HEK293 (cell line): Measurements from ENCODE around the gene FAM151A.
A peak's percentile ranks its signal among the peaks of the same experiment; 100 is the strongest.

Source experiments
- CTCF ChIA-PET: fragments of 350-600 bp; formaldehyde crosslinking; extraction: SDS; loops from one replicate; lab custom pipeline; 2021; ENCODE audit warnings: antibody characterized with exemption; lab: Yijun Ruan, JAX
- POLR2A ChIA-PET: fragments of 300-600 bp; formaldehyde crosslinking; extraction: SDS; loops from one replicate; lab custom pipeline; 2020; ENCODE audit warnings: antibody characterized with exemption, inconsistent platforms; lab: Yijun Ruan, JAX
- H3K27ac ChIP-seq: fragments of 200-500 bp; sonication (Bioruptor generic); 2 replicates; pipeline ENCODE4 v1.5.1; 2014; ENCODE audit warnings: low read depth, low read length, control low read depth, inconsistent platforms; ENCODE audit errors: extremely low read depth
- H3K36me3 ChIP-seq, 2 experiments: fragments of 200-500 bp in 1 of 2; sonication (Bioruptor generic) in 1 of 2; 1 replicate in 1 of 2; 2 replicates in 1 of 2; pipeline ENCODE4 v1.5.1; 2014 to 2017; ENCODE audit warnings: inconsistent platforms in 2 of 2, low read length in 2 of 2; ENCODE audit not compliant: control insufficient read depth in 2 of 2, insufficient read depth in 1 of 2
- H3K4me1 ChIP-seq: fragments of 200-500 bp; sonication (Bioruptor generic); 2 replicates; pipeline ENCODE4 v1.5.1; 2014; ENCODE audit warnings: mild to moderate bottlenecking, low read length, inconsistent platforms; ENCODE audit not compliant: control insufficient read depth, insufficient read depth
- H3K4me3 ChIP-seq: 2 replicates; pipeline ENCODE4 v1.5.1; 2011; ENCODE audit warnings: low read depth, mild to moderate bottlenecking, control low read depth, low read length, moderate library complexity
- H3K9me3 ChIP-seq: fragments of 200-500 bp; sonication (Bioruptor generic); 2 replicates; pipeline ENCODE4 v1.5.1; 2014; ENCODE audit warnings: low read depth, low read length, inconsistent platforms; ENCODE audit not compliant: control insufficient read depth, insufficient read depth
- EGR2 ChIP-seq: fragments of 450-650 bp; formaldehyde crosslinking; IDR thresholded peaks from 2 replicates; pipeline ENCODE4 v1.5.1; 2016; ENCODE audit warnings: low read depth, missing biosample characterization, missing genetic modification characterization
- GFI1B ChIP-seq: fragments of 450-650 bp; formaldehyde crosslinking; IDR thresholded peaks from 2 replicates; pipeline ENCODE4 v1.5.1; 2016; ENCODE audit warnings: missing biosample characterization, missing genetic modification characterization
- HIC1 ChIP-seq: fragments of 450-650 bp; formaldehyde crosslinking; IDR thresholded peaks from 2 replicates; pipeline ENCODE4 v1.5.1; 2016; ENCODE audit warnings: missing biosample characterization, missing genetic modification characterization
- KLF8 ChIP-seq: fragments of 450-650 bp; formaldehyde crosslinking; IDR thresholded peaks from 2 replicates; pipeline ENCODE4 v1.5.1; 2016; ENCODE audit warnings: missing biosample characterization, missing genetic modification characterization
- ZBTB11 ChIP-seq: fragments of 450-650 bp; formaldehyde crosslinking; conservative IDR thresholded peaks from 2 replicates; pipeline ENCODE4 v1.5.1; 2016; ENCODE audit warnings: low read depth, missing biosample characterization, missing genetic modification characterization
- ZBTB26 ChIP-seq: fragments of 450-650 bp; formaldehyde crosslinking; optimal IDR thresholded peaks from 2 replicates; pipeline ENCODE3; 2016; ENCODE audit warnings: missing biosample characterization, mild to moderate bottlenecking, missing genetic modification characterization
- ZNF221 ChIP-seq: fragments of 450-650 bp; formaldehyde crosslinking; IDR thresholded peaks from 2 replicates; pipeline ENCODE4 v1.5.1; 2017; ENCODE audit warnings: missing biosample characterization, missing genetic modification characterization, borderline replicate concordance
- ZNF366 ChIP-seq: fragments of 450-650 bp; formaldehyde crosslinking; conservative IDR thresholded peaks from 2 replicates; pipeline ENCODE4 v1.5.1; 2016; ENCODE audit warnings: missing biosample characterization, missing genetic modification characterization
- ZNF37A ChIP-seq: fragments of 450-650 bp; IDR thresholded peaks from 2 replicates; pipeline ENCODE4 v1.5.1; 2018; ENCODE audit warnings: missing biosample characterization, missing genetic modification characterization
- ZNF560 ChIP-seq: fragments of 450-650 bp; formaldehyde crosslinking; IDR thresholded peaks from 2 replicates; pipeline ENCODE4 v1.5.1; 2017; ENCODE audit warnings: missing biosample characterization, missing genetic modification characterization, borderline replicate concordance
- ZNF654 ChIP-seq: fragments of 450-650 bp; formaldehyde crosslinking; IDR thresholded peaks from 2 replicates; pipeline ENCODE4 v1.5.1; 2016; ENCODE audit warnings: low read depth, missing biosample characterization, missing genetic modification characterization
- ZNF704 ChIP-seq: fragments of 450-650 bp; formaldehyde crosslinking; IDR thresholded peaks from 2 replicates; pipeline ENCODE4 v1.5.1; 2016; ENCODE audit warnings: missing biosample characterization, missing genetic modification characterization
- ZNF791 ChIP-seq: fragments of 450-650 bp; formaldehyde crosslinking; IDR thresholded peaks from 2 replicates; pipeline ENCODE4 v1.5.1; 2016; ENCODE audit warnings: missing biosample characterization, missing genetic modification characterization
- TF ChIP-seq, protein P1 (sequence below): fragments of 450-650 bp; formaldehyde crosslinking; IDR thresholded peaks from 2 replicates; pipeline ENCODE4 v1.5.1; 2017; ENCODE audit warnings: missing biosample characterization, missing genetic modification characterization

FAM151A gene

DNA sequence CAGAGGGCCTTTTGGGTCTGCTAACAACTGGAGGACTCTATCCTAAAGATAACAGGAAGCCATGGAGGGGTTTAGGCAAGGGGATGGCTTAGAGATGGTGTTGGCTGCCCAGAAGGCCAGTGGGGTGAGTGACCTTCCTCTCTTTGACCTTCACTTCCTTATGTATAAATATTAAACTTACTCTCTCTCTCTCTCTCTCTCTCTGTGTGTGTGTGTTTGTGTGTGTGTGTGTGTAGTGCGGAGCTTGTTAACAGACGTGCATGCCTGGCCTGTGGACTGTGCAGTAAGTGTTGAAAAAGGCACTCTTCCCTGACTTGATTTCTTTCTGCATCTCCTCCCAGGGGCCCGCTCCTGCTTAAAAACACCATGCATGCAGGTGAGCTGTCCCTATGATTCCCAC lies 28.3 kb upstream of the FAM151A start:
- no peaks in the 10 kb centered on the region for H3K36me3 ChIP-seq
- no peak overlapping the region for H3K27ac ChIP-seq
- CTCF ChIA-PET: interaction anchor here (0.7 kb wide), 1 partner anchor 120 kb away, joined by 3 read pairs; no protein-coding TSS in a partner anchor
- H3K9me3 ChIP-seq: no peaks in the 10 kb centered on the region
- POLR2A ChIA-PET: no interaction called here
- no peaks in the 10 kb centered on the region for H3K4me1 ChIP-seq
- H3K4me3 ChIP-seq: no peak overlapping the region
- TF ChIP-seq GFI1B (tag by site-specific recombination): no peak
- TF ChIP-seq, protein P1, sequence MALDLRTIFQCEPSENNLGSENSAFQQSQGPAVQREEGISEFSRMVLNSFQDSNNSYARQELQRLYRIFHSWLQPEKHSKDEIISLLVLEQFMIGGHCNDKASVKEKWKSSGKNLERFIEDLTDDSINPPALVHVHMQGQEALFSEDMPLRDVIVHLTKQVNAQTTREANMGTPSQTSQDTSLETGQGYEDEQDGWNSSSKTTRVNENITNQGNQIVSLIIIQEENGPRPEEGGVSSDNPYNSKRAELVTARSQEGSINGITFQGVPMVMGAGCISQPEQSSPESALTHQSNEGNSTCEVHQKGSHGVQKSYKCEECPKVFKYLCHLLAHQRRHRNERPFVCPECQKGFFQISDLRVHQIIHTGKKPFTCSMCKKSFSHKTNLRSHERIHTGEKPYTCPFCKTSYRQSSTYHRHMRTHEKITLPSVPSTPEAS: 0 out of 2 replicates have a peak, but pooled peaks have one; percentile 27
- TF ChIP-seq ZNF704: no peak
- TF ChIP-seq, all 188 proteins: peak for 1

- POLR2A ChIA-PET: interaction anchor here (0.5 kb wide), 1 partner anchor 243 kb away, joined by 5 read pairs; no protein-coding TSS in a partner anchor
- H3K36me3 ChIP-seq: no peaks in the 10 kb centered on the region
- peak; percentile 50 for TF ChIP-seq ZNF366 (tag by site-specific recombination)
- TF ChIP-seq ZBTB26 (tag by site-specific recombination): no peak
- no peak for TF ChIP-seq KLF8 (tag by site-specific recombination)
- no peak for TF ChIP-seq ZNF37A (tag by site-specific recombination)
- TF ChIP-seq ZNF221: no peak
- TF ChIP-seq, all 188 proteins: peak for 1
- CTCF ChIA-PET: interaction anchor here (0.7 kb wide), 1 partner anchor 102 kb away, joined by 3 read pairs; no protein-coding TSS in a partner anchor
- Histone ChIP-seq H3K27ac (no peak overlapping the region), H3K9me3 (no peaks in the 10 kb centered on the region), H3K4me1 (no peaks in the 10 kb centered on the region), H3K4me3 (no peak overlapping the region)
Observed at GRCh38 chr1:54650417-54650816, 27.1 kb upstream of the FAM151A start.

- Histone ChIP-seq H3K4me3 (no peak overlapping the region), H3K27ac (no peak overlapping the region), H3K36me3 (no peaks in the 10 kb centered on the region), H3K9me3 (no peaks in the 10 kb centered on the region), H3K4me1 (no peaks in the 10 kb centered on the region)
- ChIA-PET POLR2A (interaction anchor here (0.5 kb wide), 1 partner anchor 243 kb away, joined by 5 read pairs; no protein-coding TSS in a partner anchor), CTCF (no interaction called here)
- TF ChIP-seq EGR2 (no peak), ZNF560 (tag by site-specific recombination) (no peak), ZBTB11 (tag by site-specific recombination) (no peak), ZNF791 (no peak), ZNF654 (tag by site-specific recombination) (no peak), HIC1 (tag by site-specific recombination) (no peak)
Observed at GRCh38 chr1:54649921-54650320, 26.6 kb upstream of the FAM151A start.
